AG04449 (cell line): ENCODE results near the gene GSG1L.

Experiments used
- CTCF ChIA-PET: fragments of 350-600 bp; formaldehyde crosslinking; extraction: SDS; loops from one replicate; lab custom pipeline; 2021; ENCODE audit warnings: antibody characterized with exemption; lab: Yijun Ruan, JAX
- POLR2A ChIA-PET: fragments of 400-600, 350-600 bp; formaldehyde crosslinking; extraction: SDS; loops from one replicate; lab custom pipeline; 2020; ENCODE audit warnings: antibody characterized with exemption, inconsistent platforms; lab: Yijun Ruan, JAX
- DNase-seq: peaks from one replicate; pipeline ENCODE4 v3.0.0-alpha.2; 2010; ENCODE audit warnings: low read depth, low spot score
- H3K4me3 ChIP-seq: 2 replicates; pipeline ENCODE4 v1.5.1; 2011; ENCODE audit warnings: low read depth, mild to moderate bottlenecking, control low read depth, low read length
- TF ChIP-seq, protein P1 (sequence below): IDR thresholded peaks from one replicate; pipeline ENCODE4 v1.5.1; 2011; ENCODE audit warnings: mild to moderate bottlenecking, moderate library complexity, low read length, control low read depth, inconsistent platforms; ENCODE audit not compliant: insufficient read depth; ENCODE audit errors: missing control alignments

Gene GSG1L

GRCh38 chr16:28001642-28002041 lies 61.9 kb downstream of the GSG1L start:
- POLR2A ChIA-PET, result no interaction called here
- H3K4me3 ChIP-seq, result no peak overlapping the region
- CTCF ChIA-PET, result no interaction called here
- DNase-seq, result no peak
- TF ChIP-seq, protein P1, sequence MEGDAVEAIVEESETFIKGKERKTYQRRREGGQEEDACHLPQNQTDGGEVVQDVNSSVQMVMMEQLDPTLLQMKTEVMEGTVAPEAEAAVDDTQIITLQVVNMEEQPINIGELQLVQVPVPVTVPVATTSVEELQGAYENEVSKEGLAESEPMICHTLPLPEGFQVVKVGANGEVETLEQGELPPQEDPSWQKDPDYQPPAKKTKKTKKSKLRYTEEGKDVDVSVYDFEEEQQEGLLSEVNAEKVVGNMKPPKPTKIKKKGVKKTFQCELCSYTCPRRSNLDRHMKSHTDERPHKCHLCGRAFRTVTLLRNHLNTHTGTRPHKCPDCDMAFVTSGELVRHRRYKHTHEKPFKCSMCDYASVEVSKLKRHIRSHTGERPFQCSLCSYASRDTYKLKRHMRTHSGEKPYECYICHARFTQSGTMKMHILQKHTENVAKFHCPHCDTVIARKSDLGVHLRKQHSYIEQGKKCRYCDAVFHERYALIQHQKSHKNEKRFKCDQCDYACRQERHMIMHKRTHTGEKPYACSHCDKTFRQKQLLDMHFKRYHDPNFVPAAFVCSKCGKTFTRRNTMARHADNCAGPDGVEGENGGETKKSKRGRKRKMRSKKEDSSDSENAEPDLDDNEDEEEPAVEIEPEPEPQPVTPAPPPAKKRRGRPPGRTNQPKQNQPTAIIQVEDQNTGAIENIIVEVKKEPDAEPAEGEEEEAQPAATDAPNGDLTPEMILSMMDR, result no peak

DNA sequence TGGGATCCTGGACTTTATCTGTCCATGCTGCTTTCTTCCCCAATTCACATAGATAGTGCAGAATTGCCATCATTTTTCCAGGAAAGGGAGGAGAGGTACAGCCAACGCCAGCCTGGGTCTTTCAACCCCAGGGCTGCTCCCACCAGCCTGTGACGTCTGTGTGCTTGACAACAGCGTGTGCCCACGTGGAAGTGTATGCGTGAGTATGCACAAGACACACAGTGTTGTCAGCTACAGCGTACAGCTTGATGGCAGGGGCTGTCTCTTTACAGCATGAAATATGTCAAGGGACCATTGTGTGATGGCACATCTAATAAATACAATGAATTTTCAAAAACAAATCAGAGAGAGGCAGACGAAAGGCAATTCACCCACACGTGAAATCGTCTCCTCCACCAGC lies 62.3 kb downstream of the GSG1L start:
- TF ChIP-seq, protein P1, result no peak
- DNase-seq, result no peak
- CTCF ChIA-PET, result no interaction called here
- H3K4me3 ChIP-seq, result no peak overlapping the region
- POLR2A ChIA-PET, result no interaction called here

GRCh38 chr16:28000314-28001169 lies 63.0 kb downstream of the GSG1L start:
- no peak for DNase-seq
- ChIA-PET CTCF (no interaction called here), POLR2A (no interaction called here)
- TF ChIP-seq, protein P1, result no peak
- no peak overlapping the region for H3K4me3 ChIP-seq

DNA sequence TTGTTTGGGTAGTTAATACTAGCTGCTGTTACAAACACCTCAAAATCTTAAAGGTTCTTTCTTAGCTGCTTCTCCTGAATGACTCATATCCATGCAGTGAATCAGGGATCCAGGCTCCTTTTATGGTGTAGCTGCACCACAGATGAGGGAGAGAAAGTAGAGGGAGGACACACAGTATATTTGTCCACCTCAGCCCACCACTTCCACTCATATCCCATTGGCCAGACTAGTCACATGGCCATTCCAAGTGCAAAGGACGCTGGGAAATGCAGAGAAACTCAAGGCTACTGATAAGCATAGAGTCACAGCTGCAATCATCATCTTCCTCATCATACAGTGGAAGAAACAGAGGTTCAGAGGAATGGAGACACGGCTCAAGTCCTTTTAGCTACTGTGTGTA lies 63.8 kb downstream of the GSG1L start:
- POLR2A ChIA-PET, result no interaction called here
- CTCF ChIA-PET, result no interaction called here
- no peak for DNase-seq
- no peak overlapping the region for H3K4me3 ChIP-seq
- TF ChIP-seq, protein P1, result no peak

DNA sequence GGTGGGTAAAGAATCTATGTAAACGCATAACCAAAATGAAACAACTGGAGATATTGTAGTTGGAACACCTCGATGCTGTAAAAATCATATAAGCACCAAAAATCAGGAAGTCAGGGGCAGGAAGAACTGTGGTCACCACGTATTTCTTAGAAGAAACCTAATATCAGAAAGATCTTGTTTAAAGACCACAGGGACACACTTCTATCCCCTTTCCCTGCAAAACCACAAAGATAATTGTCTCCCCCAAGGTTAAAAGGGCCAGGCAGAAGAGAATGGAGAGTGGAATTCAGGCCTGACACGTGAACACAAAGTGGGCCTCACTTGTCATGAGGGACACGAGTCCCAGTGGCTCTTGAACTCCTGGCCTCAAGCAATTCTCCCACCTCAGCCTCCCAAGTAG lies 68.1 kb downstream of the GSG1L start:
- ChIA-PET POLR2A (no interaction called here), CTCF (no interaction called here)
- H3K4me3 ChIP-seq, result no peak overlapping the region
- no peak for DNase-seq
- TF ChIP-seq, protein P1, result no peak

- ChIA-PET CTCF (no interaction called here), POLR2A (no interaction called here)
Measured at GRCh38 chr16:27994686-27995085, 68.8 kb downstream of the GSG1L start.

More at GRCh38 chr16:27994686-27995085, 68.8 kb downstream of the GSG1L start:
- TF ChIP-seq, protein P1, result no peak
- no peak overlapping the region for H3K4me3 ChIP-seq
- no peak for DNase-seq
